Lower leg skin (tissue), 4 donors: ENCODE data around the gene WNK2. TPM values are rescaled to one million over a fixed set of nuclear protein-coding genes. Genes with fewer than 3 reads are reported as not detected.

ENCODE experiments used
- DNase-seq, 2 donors: peaks; one replicate each; pipeline ENCODE4 v3.0.0-alpha.2; 2019; ENCODE audit warnings: low spot score in 2 of 2
- H3K4me3 ChIP-seq: fragments of 200-600 bp; sonication (generic); 2 replicates; pipeline ENCODE4 v1.5.1; 2017; ENCODE audit warnings: mild to moderate bottlenecking, low read depth; ENCODE audit not compliant: poor library complexity, severe bottlenecking
- POLR2A ChIP-seq, 2 donors: fragments of 450-650 bp; IDR thresholded peaks; one replicate each; pipeline ENCODE4 v1.6.1; 2016 to 2017; ENCODE audit warnings: antibody characterized with exemption in 2 of 2, mild to moderate bottlenecking in 1 of 2, moderate library complexity in 1 of 2
- WGBS, 2 donors: methylation state at CpG; one replicate each; pipeline ENCODE4 v1.1.5; 2018; 5-methylcytosine and 5-hydroxymethylcytosine counted together
- intact Hi-C: fragments of 100-400 bp; cut with DNase I; formaldehyde crosslinking; loops from one replicate; pipeline ENCODE4 v1.15.0; 2023; ENCODE audit warnings: low total_unique reads
- total RNA-seq, 4 donors: library from RNA; depleted of rRNA; stranded (reverse); fragments of >200 nt; gene quantifications; one replicate each; pipeline ENCODE4 v1.1.0, GENCODE V29; 2016
- TF ChIP-seq, protein P1 (sequence below), 3 donors: fragments of 450-650 bp; IDR thresholded peaks; one replicate each; pipeline ENCODE4 v1.5.1; 2016; ENCODE audit warnings: antibody characterized with exemption in 3 of 3, mild to moderate bottlenecking in 3 of 3, moderate library complexity in 2 of 3

Gene WNK2
- total RNA-seq, 4 donors from 2014 or later, result 35.3 to 53.6 (median 42.6) TPM

DNA sequence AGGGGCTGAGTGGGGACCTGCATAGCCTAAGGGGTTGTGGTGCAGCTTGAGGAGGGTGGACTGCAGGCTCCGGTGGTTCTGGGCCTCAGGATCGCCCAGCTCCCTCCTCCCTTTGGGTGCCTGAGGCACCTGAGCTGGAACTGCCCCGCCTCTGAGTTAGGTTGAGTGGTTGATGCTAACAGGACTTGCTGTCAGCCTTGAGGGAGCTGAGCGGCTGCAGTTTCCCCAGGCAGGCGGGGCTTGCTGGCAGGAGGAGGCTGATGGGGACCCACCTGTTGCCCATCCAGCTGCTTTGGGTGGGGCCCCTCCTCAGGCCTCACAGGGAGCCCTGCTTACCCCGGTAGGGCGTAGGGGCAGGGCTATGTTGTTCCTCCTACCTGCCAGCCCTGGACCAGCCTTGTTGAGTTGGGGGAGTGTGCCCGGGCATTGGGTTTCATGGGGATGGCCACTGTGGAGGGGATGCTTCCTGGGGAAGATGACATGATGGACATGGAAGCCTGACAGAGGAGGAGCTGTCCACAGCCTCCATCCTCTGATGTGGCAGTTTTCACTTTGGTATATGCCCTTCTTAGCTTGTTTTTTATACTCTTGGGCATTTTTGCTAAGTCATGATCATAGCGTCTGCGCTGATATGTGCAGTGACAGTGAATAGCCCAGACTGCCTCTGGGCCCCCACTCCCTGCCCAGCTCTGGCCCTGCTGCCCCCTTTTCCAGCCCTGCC, 14.3 kb downstream of the WNK2 start:
- WGBS, 2 donors, result 70 to 71% methylated on average over 8 to 10 of the region's 10 CpGs
- DNase-seq, result no peak
- intact Hi-C loops, result no loop called here
- TF ChIP-seq, protein P1, sequence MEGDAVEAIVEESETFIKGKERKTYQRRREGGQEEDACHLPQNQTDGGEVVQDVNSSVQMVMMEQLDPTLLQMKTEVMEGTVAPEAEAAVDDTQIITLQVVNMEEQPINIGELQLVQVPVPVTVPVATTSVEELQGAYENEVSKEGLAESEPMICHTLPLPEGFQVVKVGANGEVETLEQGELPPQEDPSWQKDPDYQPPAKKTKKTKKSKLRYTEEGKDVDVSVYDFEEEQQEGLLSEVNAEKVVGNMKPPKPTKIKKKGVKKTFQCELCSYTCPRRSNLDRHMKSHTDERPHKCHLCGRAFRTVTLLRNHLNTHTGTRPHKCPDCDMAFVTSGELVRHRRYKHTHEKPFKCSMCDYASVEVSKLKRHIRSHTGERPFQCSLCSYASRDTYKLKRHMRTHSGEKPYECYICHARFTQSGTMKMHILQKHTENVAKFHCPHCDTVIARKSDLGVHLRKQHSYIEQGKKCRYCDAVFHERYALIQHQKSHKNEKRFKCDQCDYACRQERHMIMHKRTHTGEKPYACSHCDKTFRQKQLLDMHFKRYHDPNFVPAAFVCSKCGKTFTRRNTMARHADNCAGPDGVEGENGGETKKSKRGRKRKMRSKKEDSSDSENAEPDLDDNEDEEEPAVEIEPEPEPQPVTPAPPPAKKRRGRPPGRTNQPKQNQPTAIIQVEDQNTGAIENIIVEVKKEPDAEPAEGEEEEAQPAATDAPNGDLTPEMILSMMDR (IDR thresholded peaks at IDR 0.05), result no peak
- no peak for TF ChIP-seq POLR2A (IDR thresholded peaks at IDR 0.05)
- no peak overlapping the region for H3K4me3 ChIP-seq

DNA sequence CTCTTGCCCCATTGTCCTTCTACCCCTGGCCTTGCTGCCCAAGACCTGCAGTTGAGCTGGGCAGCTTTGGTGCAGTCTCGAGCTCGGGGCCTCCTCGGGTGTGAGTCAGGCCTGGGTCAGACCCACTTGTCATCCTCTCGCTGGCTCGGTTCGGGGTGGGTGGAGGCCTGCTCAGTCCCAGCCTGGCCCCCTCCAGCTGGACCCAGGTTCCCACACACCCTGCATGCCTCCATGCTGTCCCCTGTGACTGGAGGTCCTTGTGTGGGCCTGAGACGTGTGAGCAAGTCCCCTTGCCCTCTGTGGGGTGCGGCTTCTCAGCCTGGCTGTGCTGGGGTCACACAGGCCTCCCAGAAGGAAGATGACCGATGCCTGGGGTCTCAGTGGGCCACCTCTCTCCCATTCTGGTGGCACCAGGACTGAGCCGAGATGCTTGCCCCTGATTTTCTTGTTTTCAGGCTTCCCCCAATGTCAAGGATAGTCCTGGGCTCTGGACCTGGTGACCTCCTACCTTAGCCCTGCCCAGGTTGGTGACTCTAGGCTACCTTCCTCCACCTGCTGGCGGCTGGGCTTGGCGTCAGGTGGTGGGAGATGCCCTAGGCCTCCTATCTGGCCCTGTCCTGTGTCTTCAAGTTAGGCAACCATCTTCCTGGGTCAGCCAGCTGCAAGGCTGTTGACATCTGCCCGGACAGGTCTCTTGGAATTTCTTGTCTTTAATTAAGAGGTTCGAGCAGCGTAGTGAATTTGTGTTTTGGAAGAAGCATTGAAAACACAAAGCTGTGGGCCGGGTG, 15.1 kb downstream of the WNK2 start:
- no peak overlapping the region for H3K4me3 ChIP-seq
- intact Hi-C loops, result no loop called here
- 85 to 87% methylated on average over 15 to 16 of the region's 16 CpGs for WGBS, 2 donors
- TF ChIP-seq POLR2A (IDR thresholded peaks at IDR 0.05), result no peak
- TF ChIP-seq, protein P1 (IDR thresholded peaks at IDR 0.05), result no peak
- DNase-seq, result no peak

DNA sequence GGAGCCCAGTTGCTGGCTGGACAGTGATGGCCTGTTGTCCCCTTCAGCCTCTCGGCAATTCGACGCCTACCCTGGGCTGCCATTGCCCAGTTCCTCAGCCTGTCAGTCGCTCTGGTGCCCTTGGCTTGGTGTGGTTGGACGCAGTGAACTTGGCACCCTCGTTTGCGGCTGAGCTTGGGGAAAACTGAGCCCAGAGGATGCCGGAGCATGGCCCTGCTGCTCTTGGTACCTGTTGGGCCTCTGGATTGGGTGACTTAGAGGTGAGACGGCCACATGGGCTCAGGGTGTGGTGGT, 16.5 kb downstream of the WNK2 start:
- no peak for DNase-seq
- TF ChIP-seq, protein P1 (IDR thresholded peaks at IDR 0.05), result no peak
- no peak for TF ChIP-seq POLR2A (IDR thresholded peaks at IDR 0.05)
- intact Hi-C loops, result no loop called here
- 91 to 92% methylated on average over 6 to 9 of the region's 9 CpGs for WGBS, 2 donors
- H3K4me3 ChIP-seq, result no peak overlapping the region

DNA sequence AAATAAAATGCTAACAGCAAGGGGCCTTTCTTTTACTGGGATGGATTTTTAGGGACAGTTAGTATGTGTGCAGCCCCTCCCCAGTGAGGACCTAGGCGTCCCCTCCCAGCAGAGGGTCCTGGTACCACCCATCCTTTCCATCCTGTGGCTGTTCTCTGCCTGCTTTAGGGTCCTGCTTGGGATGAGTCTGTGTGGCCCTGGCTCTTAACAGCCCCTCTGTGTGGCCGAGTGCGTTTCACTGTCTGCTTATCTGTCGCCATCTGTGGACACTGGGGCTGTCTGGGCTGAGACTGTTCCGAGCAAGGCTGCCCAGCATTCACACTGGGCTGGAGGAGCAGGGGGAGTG, 17.0 kb downstream of the WNK2 start:
- no peak overlapping the region for H3K4me3 ChIP-seq
- DNase-seq, result no peak
- intact Hi-C loops, result no loop called here
- TF ChIP-seq POLR2A (IDR thresholded peaks at IDR 0.05), result no peak
- TF ChIP-seq, protein P1 (IDR thresholded peaks at IDR 0.05), result no peak
- WGBS, 2 donors, result 87 to 93% methylated on average over 1 to 5 of the region's 5 CpGs

DNA sequence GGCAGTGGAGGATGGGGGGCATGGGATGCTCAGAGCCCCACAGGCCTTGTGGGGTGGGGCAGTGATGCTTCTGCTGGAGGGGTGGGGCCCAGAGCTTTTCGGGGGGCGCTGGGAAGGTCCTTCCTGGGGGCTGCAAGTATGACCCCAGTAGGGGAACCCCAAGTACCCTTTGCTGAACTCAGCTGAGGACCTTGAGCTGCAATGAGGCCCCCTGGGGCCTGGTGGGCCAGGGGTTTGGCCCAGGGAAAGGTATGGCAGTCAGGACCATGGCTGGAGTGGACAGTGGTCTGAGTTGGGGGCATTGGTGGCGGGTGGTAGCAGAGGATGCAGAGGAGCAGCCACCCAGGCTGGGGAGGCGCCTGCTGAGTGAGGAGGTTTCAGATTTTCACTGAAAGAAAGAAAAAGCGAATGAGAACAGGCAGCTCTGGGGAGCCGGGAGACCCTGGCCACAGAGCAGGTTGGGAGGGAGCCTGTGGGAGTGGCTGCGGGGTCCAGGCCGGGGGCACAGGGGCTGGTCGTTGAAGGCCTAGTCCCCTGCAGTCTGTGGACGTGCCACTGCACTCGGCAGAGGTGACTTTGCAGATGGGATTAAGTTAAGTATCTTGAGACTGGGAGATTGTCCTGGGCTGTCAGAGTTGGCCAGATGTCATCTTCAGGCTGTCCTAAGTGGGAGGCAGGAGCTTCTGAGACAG, 19.2 kb downstream of the WNK2 start:
- TF ChIP-seq, protein P1 (IDR thresholded peaks at IDR 0.05), result no peak
- no peak for TF ChIP-seq POLR2A (IDR thresholded peaks at IDR 0.05)
- DNase-seq, result no peak
- intact Hi-C loops, result no loop called here
- no peak overlapping the region for H3K4me3 ChIP-seq
- 87% methylated on average over 11 of the region's 11 CpGs for WGBS, 2 donors
